GM23338 (cell line): Measurements from ENCODE around the gene PPDPF. TPM values are rescaled to one million over a fixed set of nuclear protein-coding genes. Genes with fewer than 3 reads are reported as not detected.

Source experiments
- ATAC-seq: fragments of 200-7000 bp; cut with Tn5 transposase; 3 replicates; pipeline ENCODE4 v1.9.1; 2020
- DNase-seq: peaks from one replicate; pipeline ENCODE4 v3.0.0-alpha.2; 2015; ENCODE audit warnings: low spot score
- H2AFZ ChIP-seq: fragments of 200-600 bp; sonication (generic); 2 replicates; pipeline ENCODE4 v1.8.0; 2016; ENCODE audit warnings: antibody characterized with exemption, mild to moderate bottlenecking, moderate library complexity
- H3F3A ChIP-seq: fragments of 200-600 bp; sonication (generic); replicated peaks from 2 replicates; pipeline ENCODE4 v1.8.0; 2017; ENCODE audit warnings: antibody characterized with exemption, mixed run types, low read depth
- H3K27ac ChIP-seq: fragments of 200-600 bp; sonication (generic); 2 replicates; pipeline ENCODE4 v1.6.1; 2016; ENCODE audit warnings: low read depth
- H3K27me3 ChIP-seq: fragments of 200-600 bp; sonication (generic); 2 replicates; pipeline ENCODE4 v1.8.0; 2016; ENCODE audit warnings: mild to moderate bottlenecking, mixed run types, moderate library complexity; ENCODE audit not compliant: insufficient read depth
- H3K36me3 ChIP-seq: fragments of 200-600 bp; sonication (generic); 2 replicates; pipeline ENCODE4 v1.8.0; 2016; ENCODE audit warnings: mild to moderate bottlenecking; ENCODE audit not compliant: insufficient read depth
- H3K4me1 ChIP-seq: fragments of 200-600 bp; sonication (generic); 2 replicates; pipeline ENCODE4 v1.8.0; 2016; ENCODE audit warnings: mild to moderate bottlenecking, moderate library complexity; ENCODE audit not compliant: insufficient read depth
- H3K4me2 ChIP-seq: fragments of 200-600 bp; sonication (generic); 2 replicates; pipeline ENCODE4 v1.7.1; 2017; ENCODE audit warnings: mixed run types
- H3K4me3 ChIP-seq: fragments of 200-600 bp; sonication (generic); 2 replicates; pipeline ENCODE4 v1.6.1; 2016; ENCODE audit warnings: mixed run types
- H3K79me2 ChIP-seq: fragments of 200-600 bp; sonication (generic); replicated peaks from 2 replicates; pipeline ENCODE4 v1.8.0; 2017; ENCODE audit warnings: mild to moderate bottlenecking; ENCODE audit not compliant: insufficient read depth
- H3K9me2 ChIP-seq: fragments of 200-600 bp; sonication (generic); 2 replicates; pipeline ENCODE4 v1.8.0; 2017; ENCODE audit not compliant: insufficient read depth
- H4K20me1 ChIP-seq: fragments of 200-600 bp; sonication (generic); replicated peaks from 2 replicates; pipeline ENCODE4 v1.8.0; 2017; ENCODE audit warnings: mild to moderate bottlenecking; ENCODE audit not compliant: insufficient read depth
- H3K27ac Mint-ChIP-seq: 2 replicates; pipeline ENCODE4 v1.8.0; 2020; ENCODE audit warnings: inconsistent platforms, mild to moderate bottlenecking, moderate library complexity, mixed read lengths
- H3K27me3 Mint-ChIP-seq: 3 replicates; pipeline ENCODE4 v1.8.0; 2022; ENCODE audit warnings: low read depth, mild to moderate bottlenecking, moderate library complexity, mixed read lengths, inconsistent platforms; ENCODE audit not compliant: insufficient read depth, poor library complexity
- H3K36me3 Mint-ChIP-seq: 3 replicates; pipeline ENCODE4 v1.8.0; 2021; ENCODE audit warnings: low read depth, mild to moderate bottlenecking, inconsistent platforms, moderate library complexity, mixed read lengths
- H3K4me1 Mint-ChIP-seq: 3 replicates; pipeline ENCODE4 v1.8.0; 2020; ENCODE audit warnings: mild to moderate bottlenecking, inconsistent platforms, mixed read lengths
- H3K4me3 Mint-ChIP-seq: 3 replicates; pipeline ENCODE4 v1.8.0; 2021; ENCODE audit warnings: moderate library complexity, mild to moderate bottlenecking, inconsistent platforms, mixed read lengths
- H3K9me3 Mint-ChIP-seq: 3 replicates; pipeline ENCODE4 v1.8.0; 2020; ENCODE audit warnings: moderate library complexity, mild to moderate bottlenecking, inconsistent platforms, mixed read lengths
- CREB1 ChIP-seq: fragments of 250-450 bp; sonication (Bioruptor Pico); IDR thresholded peaks from 2 replicates; pipeline ENCODE4 v1.5.0; 2020; ENCODE audit warnings: low read depth, mild to moderate bottlenecking, moderate library complexity
- CTCF ChIP-seq, 2 experiments: fragments of 200-600 bp in 1 of 2; sonication (generic) in 1 of 2; conservative IDR thresholded peaks; 2 replicates each; pipeline versions ENCODE4 v1.5.1 to v1.6.1; 2016 to 2017; ENCODE audit warnings: antibody characterized with exemption in 2 of 2, low read depth in 2 of 2, mild to moderate bottlenecking in 2 of 2, moderate library complexity in 1 of 2
- NANOG ChIP-seq: IDR thresholded peaks from 2 replicates; pipeline ENCODE4 v1.6.1; 2016; ENCODE audit warnings: antibody characterized with exemption, borderline replicate concordance
- ZNF462 ChIP-seq: fragments of 250-450 bp; sonication (Bioruptor Pico); IDR thresholded peaks from 2 replicates; pipeline ENCODE4 v1.5.0; 2020; ENCODE audit warnings: mild to moderate bottlenecking, moderate library complexity
- polyA plus RNA-seq: library from polyadenylated mRNA; unstranded; fragments of >200 nt; fragmentation: Nextera tagmentation; extraction: Ambion mirVana; gene quantifications from 2 replicates; pipeline ENCODE4 v1.2.1, GENCODE V29; 2016
- total RNA-seq: library from RNA; depleted of rRNA; stranded (reverse); fragments of >200 nt; shearing (Covaris generic); gene quantifications from 2 replicates; pipeline ENCODE4 v1.2.3, GENCODE V29; 2014

The PPDPF gene
- total and polyA plus RNA-seq, 2 experiments from 2014 or later, result 83.9 to 141 TPM

GRCh38 chr20:63531686-63532448 lies 11.3 kb downstream of the PPDPF start (continued):
- TF ChIP-seq ZNF462 (CRISPR knock-in tag) (no peak), CTCF (conservative IDR thresholded peaks at IDR 0.05; ENCODE audit: low read depth in 2 of 2) (no peak), NANOG (no peak)

- ATAC-seq, result no peak
- H3K4me1 ChIP-seq, result no peaks in the 10 kb centered on the region
- no peaks in the 10 kb centered on the region for H3K9me2 ChIP-seq
- Mint-ChIP-seq H3K27me3 (peaks cover 6% of the 10 kb centered on the region), H3K9me3 (no peaks in the 10 kb centered on the region), H3K36me3 (no peaks in the 10 kb centered on the region), H3K4me1 (peaks cover 5% of the 10 kb centered on the region; the same call in 2 of the 3 replicates), H3K27ac (no peak overlapping the region), H3K4me3 (no peak overlapping the region)
- H3K4me2 ChIP-seq, result no peak overlapping the region
- H3K36me3 ChIP-seq, result no peaks in the 10 kb centered on the region
- H4K20me1 ChIP-seq, result no peaks in the 10 kb centered on the region
- no peak overlapping the region for H2AFZ ChIP-seq
- H3K27me3 ChIP-seq, result no peaks in the 10 kb centered on the region
- no peak overlapping the region for H3K27ac ChIP-seq
- DNase-seq, result no peak
- H3K79me2 ChIP-seq, result no peaks in the 10 kb centered on the region
- no peak overlapping the region for H3K4me3 ChIP-seq
- H3F3A ChIP-seq, result peaks cover 7% of the 10 kb centered on the region; the same call in 1 of the 2 replicates
- TF ChIP-seq ZNF462 (CRISPR knock-in tag) (no peak), CREB1 (CRISPR knock-in tag) (no peak)
Observed at GRCh38 chr20:63532449-63532971, 11.9 kb downstream of the PPDPF start.
